HK-2 (cell line): Measurements from ENCODE around the gene CDC42SE2.
A peak's percentile ranks its signal among the peaks of the same experiment; 100 is the strongest.

Experiments used
- DNase-seq: peaks from one replicate; pipeline ENCODE4 v3.0.0-alpha.2; 2018; ENCODE audit not compliant: unreplicated experiment

The CDC42SE2 gene

DNA sequence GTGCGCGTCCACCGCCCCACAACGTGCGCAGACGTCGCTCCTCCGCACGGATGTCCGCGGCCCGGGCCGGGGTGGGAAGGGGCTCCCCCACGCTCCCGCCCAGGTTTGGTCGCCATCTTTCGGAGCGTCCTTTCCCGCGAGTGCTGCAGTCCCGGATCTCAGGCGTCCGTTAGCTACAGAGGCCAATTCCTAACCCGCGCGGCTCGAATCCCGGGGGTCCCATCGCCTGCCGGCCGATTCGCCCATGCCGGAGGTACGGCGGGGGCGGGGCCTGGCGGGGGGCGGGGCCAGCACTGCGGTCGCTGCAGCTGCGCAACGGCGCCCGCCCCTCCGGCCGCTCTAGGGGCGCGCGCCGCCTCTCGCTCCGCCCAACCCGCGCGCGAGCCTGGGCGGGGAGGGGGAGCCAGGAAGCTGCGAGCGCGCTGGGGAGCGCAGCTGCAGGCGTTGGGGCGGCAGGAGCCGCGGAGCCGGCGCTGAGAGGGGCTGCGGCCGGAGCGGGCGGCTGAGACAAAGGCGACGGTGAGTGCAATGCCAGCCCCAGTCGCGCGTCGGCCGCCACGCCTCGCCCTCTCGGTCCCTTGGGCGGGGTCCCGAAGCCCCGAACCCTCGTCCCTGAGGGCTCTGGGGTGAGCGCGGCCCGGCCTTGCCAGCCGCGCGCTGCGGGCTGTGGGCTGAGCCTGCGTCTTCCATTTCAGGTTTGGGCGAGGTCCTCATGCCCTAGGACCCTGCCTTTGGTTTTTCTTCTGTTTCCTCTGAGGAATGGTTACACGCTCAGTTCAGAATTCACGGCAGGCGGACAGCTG lies at the start of gene CDC42SE2:
CDC42SE2 (plus strand) TSS at position 406 of the 803 bp plus-strand sequence. CDS start 95,441 bp downstream, outside the sequence.
- DNase-seq = peak; percentile 71

- no peak for DNase-seq
Observed at GRCh38 chr5:131214609-131215227, 49.1 kb upstream of the CDC42SE2 start.

DNA sequence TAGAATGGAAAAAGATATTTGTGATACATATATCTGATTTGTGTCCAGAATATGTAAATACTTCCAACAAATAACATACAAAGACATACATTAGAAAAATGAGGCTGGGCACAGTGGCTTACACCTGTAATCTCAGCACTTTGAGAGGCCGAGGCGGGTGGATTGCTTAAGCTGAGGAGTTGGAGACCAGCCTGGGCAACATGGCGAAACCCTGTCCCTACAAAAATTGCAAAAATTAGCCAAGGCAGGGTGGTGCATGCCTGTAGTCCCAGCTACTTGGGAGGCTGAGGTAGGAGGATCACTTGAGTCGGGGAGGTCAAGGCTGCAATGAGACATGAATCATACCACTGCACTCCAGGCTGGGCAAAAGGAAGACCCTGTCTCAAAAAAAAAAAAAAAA lies 46.1 kb upstream of the CDC42SE2 start:
- DNase-seq = no peak

GRCh38 chr5:131218392-131218791 lies 45.5 kb upstream of the CDC42SE2 start:
- no peak for DNase-seq

- no peak for DNase-seq
Observed at GRCh38 chr5:131220566-131220965, 43.3 kb upstream of the CDC42SE2 start.

DNA sequence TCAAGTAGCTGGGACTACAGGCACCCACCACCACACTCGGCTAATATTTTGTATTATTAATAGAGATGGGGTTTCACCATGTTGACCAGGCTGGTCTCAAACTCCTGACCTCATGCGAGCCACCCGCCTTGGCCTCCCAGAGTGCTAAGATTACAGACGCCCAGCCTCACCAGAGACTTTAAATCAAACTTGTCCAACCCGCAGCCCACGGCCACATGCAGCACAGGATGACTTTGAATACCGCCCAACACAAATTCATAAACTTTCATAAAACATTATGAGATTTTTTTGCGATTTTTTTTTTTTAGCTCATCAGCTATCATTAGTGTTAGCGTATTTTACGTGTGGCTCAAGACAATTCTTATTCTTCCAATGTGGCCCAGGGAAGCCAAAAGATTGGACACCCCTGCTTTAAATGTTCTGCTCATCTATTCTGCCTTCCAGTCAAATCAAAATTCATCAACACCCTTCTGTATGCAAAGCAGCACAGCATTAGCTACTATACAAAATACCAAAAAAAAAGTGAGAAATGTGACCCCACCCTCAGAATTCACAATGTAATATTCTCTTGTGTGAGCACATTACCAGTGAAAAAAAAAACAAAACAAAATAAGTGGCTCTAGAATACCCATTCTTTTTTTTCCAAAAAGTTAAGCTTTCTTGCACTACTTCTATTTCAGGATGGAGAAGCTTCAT lies 42.7 kb upstream of the CDC42SE2 start:
- DNase-seq = no peak

- no peak for DNase-seq
Observed at GRCh38 chr5:131221888-131222287, 42.0 kb upstream of the CDC42SE2 start.

GRCh38 chr5:131222731-131223130 lies 41.1 kb upstream of the CDC42SE2 start:
- no peak for DNase-seq

GRCh38 chr5:131223751-131224386 lies 40.0 kb upstream of the CDC42SE2 start:
- DNase-seq = no peak

DNA sequence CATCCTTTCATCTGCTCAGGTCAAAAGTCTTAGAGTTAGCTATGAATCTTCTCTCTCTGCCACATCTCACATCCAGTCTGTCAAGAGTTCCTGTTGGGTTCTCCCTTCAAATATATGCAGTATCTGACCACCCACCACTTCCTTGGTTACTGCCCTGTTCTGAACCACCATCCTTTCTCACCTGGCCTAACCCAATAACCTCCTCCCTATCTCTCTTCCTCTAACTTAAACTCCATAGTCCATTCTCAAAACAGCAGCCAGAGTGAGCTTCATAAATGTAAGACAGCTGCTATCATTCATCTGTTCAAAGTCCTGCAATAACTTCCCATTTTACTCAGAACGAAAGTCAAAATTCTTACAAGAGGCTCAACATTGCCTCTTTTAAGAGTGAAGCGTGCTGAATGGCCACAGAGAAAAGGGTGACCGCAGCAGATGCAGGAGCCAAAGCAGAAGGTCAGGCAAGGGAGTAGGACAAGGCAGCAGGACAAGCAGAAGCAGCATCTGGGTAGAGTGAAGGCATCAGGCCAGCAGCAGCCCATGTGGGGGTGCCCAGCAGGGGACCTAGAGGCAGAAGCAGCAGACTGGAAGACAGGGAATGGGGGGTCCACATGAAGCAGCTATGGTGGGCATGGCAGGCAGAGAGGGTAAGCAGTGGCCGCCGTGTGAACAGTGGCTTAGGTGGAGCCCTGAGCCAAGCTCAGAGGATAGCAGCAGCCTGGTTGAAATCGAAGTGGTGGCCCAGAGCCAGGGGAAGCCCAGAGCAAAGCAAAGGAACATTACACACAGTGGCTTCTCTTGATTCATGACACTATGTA lies 39.3 kb upstream of the CDC42SE2 start:
- no peak for DNase-seq

DNA sequence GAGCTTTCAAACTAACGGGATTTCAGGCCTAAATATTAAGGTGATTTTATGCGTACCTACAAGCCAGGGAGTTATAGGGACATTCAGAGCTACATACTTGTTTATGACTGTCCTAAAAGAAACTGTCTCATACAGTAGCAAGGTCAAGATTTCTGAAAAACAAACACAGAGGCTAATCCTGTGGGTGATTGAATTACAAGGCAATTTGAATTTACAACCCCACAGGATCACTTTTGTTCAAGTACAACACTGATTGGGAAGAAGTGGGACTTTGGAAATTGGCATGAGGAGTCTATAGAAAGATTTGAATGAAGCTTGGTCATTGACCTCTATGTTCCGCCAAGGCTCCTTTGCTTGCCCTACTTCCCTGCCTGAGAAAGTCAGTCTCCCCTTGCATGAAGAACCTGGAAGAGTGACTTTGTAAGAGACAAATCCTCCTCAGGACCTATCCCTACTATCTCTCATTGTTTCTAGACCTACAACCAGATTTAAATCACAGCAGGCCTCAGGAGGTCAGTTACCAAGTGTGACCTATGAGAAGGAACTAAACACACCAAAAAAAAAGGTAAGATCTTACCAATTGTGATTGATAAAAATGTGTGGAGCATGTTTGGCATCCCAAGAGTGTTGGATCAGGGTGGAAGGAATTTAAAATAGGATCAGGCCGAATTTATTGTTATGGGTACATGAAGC lies 38.4 kb upstream of the CDC42SE2 start:
- no peak for DNase-seq

DNA sequence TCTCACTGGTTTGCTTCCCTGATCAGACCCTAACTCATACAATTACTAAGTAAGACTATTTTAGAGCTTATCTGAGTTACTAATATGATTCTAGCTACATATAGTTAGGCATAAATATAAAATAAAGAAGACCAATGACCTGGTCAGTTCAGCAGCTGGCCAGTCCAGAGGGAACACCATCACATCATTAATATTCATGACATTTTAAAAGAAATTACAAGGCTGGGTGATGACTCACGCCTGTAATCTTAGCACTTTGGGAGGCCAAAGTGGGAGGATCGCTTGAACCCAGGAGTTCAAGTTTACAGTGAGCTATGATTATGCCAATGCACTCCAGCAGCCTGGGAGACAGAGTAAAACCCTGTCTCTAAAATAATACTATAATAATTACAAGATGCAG lies 37.0 kb upstream of the CDC42SE2 start:
- no peak for DNase-seq

- DNase-seq = no peak
Observed at GRCh38 chr5:131228646-131229045, 35.2 kb upstream of the CDC42SE2 start.

DNA sequence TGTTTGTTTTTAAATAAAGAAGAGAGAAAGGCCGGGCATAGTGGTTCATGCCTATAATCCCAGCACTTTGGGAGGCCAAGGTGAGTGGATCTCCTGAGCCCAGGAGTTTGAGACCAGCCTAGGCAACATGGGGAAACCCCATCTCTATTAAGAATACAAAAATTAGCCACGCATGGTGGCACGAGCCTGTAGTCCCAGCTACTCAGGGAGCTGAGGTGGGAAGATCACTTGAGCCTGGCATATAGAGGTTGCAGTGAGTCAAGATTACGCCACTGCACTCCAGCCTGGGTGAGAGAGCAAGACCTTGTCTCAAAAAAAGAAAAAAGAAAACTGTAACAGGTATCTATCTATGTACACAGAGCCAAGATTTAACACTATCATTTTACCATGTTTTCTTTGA lies 34.2 kb upstream of the CDC42SE2 start:
- no peak for DNase-seq

DNA sequence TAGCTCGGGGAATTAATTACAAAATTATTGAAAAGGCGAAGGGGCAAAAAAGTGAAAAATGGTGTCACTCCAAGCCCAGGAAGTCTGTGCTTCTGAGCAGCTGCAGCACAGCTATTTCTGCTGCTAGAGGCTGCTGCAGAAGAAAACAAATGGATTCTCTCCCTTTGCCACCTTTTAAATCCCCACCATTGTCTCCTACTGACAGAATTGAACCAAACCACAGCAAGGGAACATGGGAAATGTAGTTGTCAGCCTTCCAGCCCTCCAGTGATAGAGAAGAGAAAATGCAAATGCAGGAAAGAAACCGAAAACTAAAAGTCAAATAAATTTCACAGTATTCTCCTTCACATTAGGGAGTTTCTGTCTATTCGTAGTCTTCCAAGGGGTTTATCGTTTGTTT lies 33.4 kb upstream of the CDC42SE2 start:
- DNase-seq = no peak

DNA sequence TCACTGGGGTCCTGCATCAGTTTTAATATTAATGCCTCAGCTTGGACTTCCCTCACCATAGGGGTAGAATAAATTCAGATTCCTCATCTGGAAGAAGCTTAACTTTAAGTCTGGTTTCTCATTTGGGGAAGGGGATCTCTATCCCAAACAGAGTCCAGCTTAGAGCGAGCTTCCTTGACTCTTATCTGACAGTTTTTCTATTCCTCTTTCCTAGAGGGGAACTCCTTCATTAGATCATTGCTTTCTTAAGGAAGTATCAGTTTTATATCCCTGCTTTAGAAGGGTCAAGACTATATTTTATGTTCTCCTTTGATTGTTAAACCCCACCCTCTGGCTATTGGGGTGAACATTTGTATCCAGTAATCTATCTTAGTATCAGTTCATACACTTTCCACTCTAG lies 24.2 kb upstream of the CDC42SE2 start:
- no peak for DNase-seq

- no peak for DNase-seq
Observed at GRCh38 chr5:131242728-131243255, 21.1 kb upstream of the CDC42SE2 start.

GRCh38 chr5:131245312-131245711 lies 18.5 kb upstream of the CDC42SE2 start:
- no peak for DNase-seq

DNA sequence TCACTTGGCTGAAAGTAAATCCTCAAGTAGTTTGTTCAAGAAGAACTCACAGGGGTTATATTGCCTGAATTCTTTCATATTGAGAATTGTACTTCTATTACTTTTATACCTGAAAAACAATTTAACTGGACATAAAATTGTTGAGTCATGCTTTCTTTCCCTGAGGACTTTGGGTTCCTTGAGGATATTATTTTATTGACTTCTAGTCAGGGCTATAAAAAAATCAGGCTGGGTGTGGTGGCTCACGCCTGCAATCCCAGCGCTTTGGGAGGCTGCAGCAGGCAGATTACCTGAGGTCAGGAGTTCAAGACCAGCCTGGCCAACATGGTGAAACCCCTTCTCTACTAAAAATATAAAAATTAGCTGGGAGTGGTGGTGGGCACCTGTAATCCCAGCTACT lies 17.9 kb upstream of the CDC42SE2 start:
- no peak for DNase-seq

DNA sequence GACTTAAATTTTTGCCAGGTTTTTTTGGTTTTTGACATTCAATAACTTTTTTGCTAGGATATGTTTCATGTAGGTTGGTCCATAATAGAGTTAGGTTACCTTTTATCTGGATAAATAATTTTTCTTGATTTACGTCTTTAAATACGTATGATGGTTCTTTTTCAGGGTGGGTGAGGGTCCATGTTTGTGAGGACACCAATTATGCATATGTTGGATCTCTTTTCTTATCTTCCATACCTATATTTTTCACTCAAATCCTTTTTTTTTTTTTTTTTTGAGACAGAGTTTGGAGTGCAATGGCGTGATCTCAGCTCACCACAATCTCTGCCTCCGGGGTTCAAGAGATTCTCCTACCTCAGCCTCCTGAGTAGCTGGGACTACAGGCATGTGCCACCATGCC lies 17.3 kb upstream of the CDC42SE2 start:
- DNase-seq = no peak
